Nucleus accumbens (tissue), 56 donors: ENCODE data around the gene MACF1.
A peak's percentile ranks its signal among the peaks of the same experiment; 100 is the strongest.
"Not testable (repeated sequence)": the region's sequence is repeated elsewhere in the genome, so short reads cannot be mapped to it uniquely, and the experiment has no call there.

Experiments used
- DNase-seq, 56 donors: peaks; one replicate each; lab custom pipeline; 2025; lab: John Stamatoyannopoulos, UW

MACF1 gene

GRCh38 chr1:39478126-39478915 is 273.8 kb downstream of the MACF1 start:
- no peak for DNase-seq

GRCh38 chr1:39481289-39481688 is 276.8 kb downstream of the MACF1 start:
- DNase-seq, result no peak

GRCh38 chr1:39483276-39483675 is 278.8 kb downstream of the MACF1 start:
- no peak for DNase-seq

GRCh38 chr1:39484564-39484963 is 280.1 kb downstream of the MACF1 start:
- no peak for DNase-seq

- DNase-seq, result peak in 26 of 56 donors; percentile 7 to 67 (median 35)
Measured at GRCh38 chr1:39485046-39485803, 280.7 kb downstream of the MACF1 start.

GRCh38 chr1:39488012-39488545 is 283.6 kb downstream of the MACF1 start:
- DNase-seq, result no peak

- DNase-seq, result no peak
Measured at GRCh38 chr1:39488793-39489566, 284.5 kb downstream of the MACF1 start.

GRCh38 chr1:39489567-39490239 is 285.2 kb downstream of the MACF1 start:
- DNase-seq, result no peak

GRCh38 chr1:39490596-39491145 is 286.2 kb downstream of the MACF1 start:
- peak in 22 of 56 donors; percentile 17 to 76 (median 40) for DNase-seq

- peak in 6 of 56 donors; percentile 15 to 46 (median 28) for DNase-seq
Measured at GRCh38 chr1:39491146-39491921, 286.8 kb downstream of the MACF1 start, which contains the start of gene BMP8A. BMP8A (plus strand) TSS chr1:39491636; CDS start chr1:39491992, 356 bp downstream.

GRCh38 chr1:39492118-39493042 is 287.9 kb downstream of the MACF1 start:
- DNase-seq, result not testable (repeated sequence)

- DNase-seq, result peak in 4 of 56 donors; percentile 14 to 20 (median 17)
Measured at GRCh38 chr1:39493043-39493810, 288.7 kb downstream of the MACF1 start.

GRCh38 chr1:39494671-39495410 is 290.3 kb downstream of the MACF1 start:
- peak in 7 of 56 donors; percentile 11 to 31 (median 28) for DNase-seq

- DNase-seq, result not testable (repeated sequence)
Measured at GRCh38 chr1:39496520-39496919, 292.0 kb downstream of the MACF1 start.

GRCh38 chr1:39497585-39497984 is 293.1 kb downstream of the MACF1 start:
- DNase-seq, result no peak

- DNase-seq, result not testable (repeated sequence)
Measured at GRCh38 chr1:39498096-39498710, 293.7 kb downstream of the MACF1 start.
